Measurements from ENCODE around the gene NANP.

DNA sequence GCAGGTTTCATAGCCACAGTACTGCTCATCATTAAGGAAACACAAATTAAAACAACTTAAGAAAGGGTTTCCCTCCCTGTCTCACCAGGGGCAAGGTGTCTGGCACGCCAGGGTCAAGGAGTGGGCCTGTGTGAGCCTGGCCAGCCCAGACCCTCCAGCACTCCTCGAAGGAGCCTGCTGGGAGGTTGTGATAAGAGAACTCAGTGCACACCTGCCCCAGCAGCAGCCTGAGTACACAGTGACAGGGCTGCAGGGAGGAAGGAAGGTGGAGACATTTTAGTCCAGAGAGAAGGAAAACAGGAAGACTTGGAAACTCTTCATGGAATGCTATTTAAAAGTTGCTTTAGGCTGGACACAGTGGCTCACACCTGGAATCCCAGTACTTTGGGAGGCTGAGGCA, 52.6 kb downstream of the NANP start:
- TF ChIP-seq CTCF (IDR thresholded peaks at IDR 0.05) (no peak), POLR2A (IDR thresholded peaks at IDR 0.05) (no peak), EP300 (IDR thresholded peaks at IDR 0.05) (no peak)

All from suprapubic skin (tissue), 3 donors.